ENCODE measurements around the gene KSR1.

The KSR1 gene

GRCh38 chr17:27572665-27573064, 116.4 kb downstream of the KSR1 start:
- TF ChIP-seq ZNF274 (IDR thresholded peaks at IDR 0.05; ENCODE audit: low read depth, low read length): no peak
- H3K4me3 ChIP-seq (ENCODE audit: low read length): no peak overlapping the region

GRCh38 chr17:27573548-27573947, 117.3 kb downstream of the KSR1 start:
- TF ChIP-seq ZNF274 (IDR thresholded peaks at IDR 0.05; ENCODE audit: low read depth, low read length): no peak
- H3K4me3 ChIP-seq (ENCODE audit: low read length): no peak overlapping the region

GRCh38 chr17:27573971-27574525, 117.8 kb downstream of the KSR1 start:
- TF ChIP-seq ZNF274 (IDR thresholded peaks at IDR 0.05; ENCODE audit: low read depth, low read length): no peak
- H3K4me3 ChIP-seq (ENCODE audit: low read length): no peak overlapping the region

GRCh38 chr17:27575096-27575911, 119.1 kb downstream of the KSR1 start:
- H3K4me3 ChIP-seq (ENCODE audit: low read length): no peak overlapping the region
- no peak for TF ChIP-seq ZNF274 (IDR thresholded peaks at IDR 0.05; ENCODE audit: low read depth, low read length)

GRCh38 chr17:27575912-27576252, 119.6 kb downstream of the KSR1 start:
- H3K4me3 ChIP-seq (ENCODE audit: low read length): no peak overlapping the region
- no peak for TF ChIP-seq ZNF274 (IDR thresholded peaks at IDR 0.05; ENCODE audit: low read depth, low read length)

GRCh38 chr17:27576477-27577083, 120.3 kb downstream of the KSR1 start:
- H3K4me3 ChIP-seq (ENCODE audit: low read length): no peak overlapping the region
- no peak for TF ChIP-seq ZNF274 (IDR thresholded peaks at IDR 0.05; ENCODE audit: low read depth, low read length)

- no peak for TF ChIP-seq ZNF274 (IDR thresholded peaks at IDR 0.05; ENCODE audit: low read depth, low read length)
- no peak overlapping the region for H3K4me3 ChIP-seq (ENCODE audit: low read length)
Measured at GRCh38 chr17:27577121-27577761, 121.0 kb downstream of the KSR1 start.

- no peak overlapping the region for H3K4me3 ChIP-seq (ENCODE audit: low read length)
- TF ChIP-seq ZNF274 (IDR thresholded peaks at IDR 0.05; ENCODE audit: low read depth, low read length): no peak
Measured at GRCh38 chr17:27577884-27578717, 121.9 kb downstream of the KSR1 start.

- H3K4me3 ChIP-seq (ENCODE audit: low read length): no peak overlapping the region
- TF ChIP-seq ZNF274 (IDR thresholded peaks at IDR 0.05; ENCODE audit: low read depth, low read length): no peak
Measured at GRCh38 chr17:27578718-27579085, 122.5 kb downstream of the KSR1 start.

- TF ChIP-seq ZNF274 (IDR thresholded peaks at IDR 0.05; ENCODE audit: low read depth, low read length): no peak
- no peak overlapping the region for H3K4me3 ChIP-seq (ENCODE audit: low read length)
Measured at GRCh38 chr17:27579304-27579703, 123.1 kb downstream of the KSR1 start.

- no peak for TF ChIP-seq ZNF274 (IDR thresholded peaks at IDR 0.05; ENCODE audit: low read depth, low read length)
- no peak overlapping the region for H3K4me3 ChIP-seq (ENCODE audit: low read length)
Measured at GRCh38 chr17:27579897-27580321, 123.7 kb downstream of the KSR1 start.

- H3K4me3 ChIP-seq (ENCODE audit: low read length): no peak overlapping the region
- TF ChIP-seq ZNF274 (IDR thresholded peaks at IDR 0.05; ENCODE audit: low read depth, low read length): no peak
Measured at GRCh38 chr17:27581016-27581415, 124.8 kb downstream of the KSR1 start.

- TF ChIP-seq ZNF274 (IDR thresholded peaks at IDR 0.05; ENCODE audit: low read depth, low read length): no peak
- no peak overlapping the region for H3K4me3 ChIP-seq (ENCODE audit: low read length)
Measured at GRCh38 chr17:27582696-27583095, 126.4 kb downstream of the KSR1 start.

GRCh38 chr17:27585153-27585681, 129.0 kb downstream of the KSR1 start:
- TF ChIP-seq ZNF274 (IDR thresholded peaks at IDR 0.05; ENCODE audit: low read depth, low read length): no peak
- no peak overlapping the region for H3K4me3 ChIP-seq (ENCODE audit: low read length)
